B cell (primary cell): ENCODE data around the gene ACOXL.

Source experiments
- EZH2 ChIP-seq: IDR thresholded peaks from 2 replicates; pipeline ENCODE4 v1.6.1; 2012; ENCODE audit warnings: borderline replicate concordance, low read depth, mild to moderate bottlenecking, moderate library complexity, low read length; ENCODE audit not compliant: insufficient read depth, poor library complexity, severe bottlenecking
- TF ChIP-seq, protein P1 (sequence below): fragments of 200-600 bp; IDR thresholded peaks from one replicate; pipeline ENCODE4 v1.8.0; 2022; ENCODE audit warnings: antibody characterized with exemption, mild to moderate bottlenecking

DNA sequence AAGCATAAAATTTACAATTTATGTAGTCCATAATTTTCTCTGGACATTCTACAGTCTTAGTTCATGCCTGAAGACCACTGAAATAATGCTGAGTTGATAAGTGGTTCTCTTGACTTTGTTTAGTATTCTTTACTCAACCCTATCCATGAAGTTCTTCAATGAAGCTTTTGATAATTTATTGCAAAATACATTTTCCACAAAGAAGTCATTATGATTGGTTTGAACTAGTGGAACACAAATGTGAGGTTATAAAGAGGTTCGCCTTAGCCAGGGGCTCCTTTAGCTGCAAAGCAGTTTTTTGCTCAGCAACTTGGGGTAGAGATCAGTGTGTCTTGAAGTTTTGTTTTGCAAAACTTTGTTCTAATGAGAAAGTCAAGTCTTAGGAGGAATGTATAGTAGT, 394.2 kb downstream of the ACOXL start:
- TF ChIP-seq, protein P1, sequence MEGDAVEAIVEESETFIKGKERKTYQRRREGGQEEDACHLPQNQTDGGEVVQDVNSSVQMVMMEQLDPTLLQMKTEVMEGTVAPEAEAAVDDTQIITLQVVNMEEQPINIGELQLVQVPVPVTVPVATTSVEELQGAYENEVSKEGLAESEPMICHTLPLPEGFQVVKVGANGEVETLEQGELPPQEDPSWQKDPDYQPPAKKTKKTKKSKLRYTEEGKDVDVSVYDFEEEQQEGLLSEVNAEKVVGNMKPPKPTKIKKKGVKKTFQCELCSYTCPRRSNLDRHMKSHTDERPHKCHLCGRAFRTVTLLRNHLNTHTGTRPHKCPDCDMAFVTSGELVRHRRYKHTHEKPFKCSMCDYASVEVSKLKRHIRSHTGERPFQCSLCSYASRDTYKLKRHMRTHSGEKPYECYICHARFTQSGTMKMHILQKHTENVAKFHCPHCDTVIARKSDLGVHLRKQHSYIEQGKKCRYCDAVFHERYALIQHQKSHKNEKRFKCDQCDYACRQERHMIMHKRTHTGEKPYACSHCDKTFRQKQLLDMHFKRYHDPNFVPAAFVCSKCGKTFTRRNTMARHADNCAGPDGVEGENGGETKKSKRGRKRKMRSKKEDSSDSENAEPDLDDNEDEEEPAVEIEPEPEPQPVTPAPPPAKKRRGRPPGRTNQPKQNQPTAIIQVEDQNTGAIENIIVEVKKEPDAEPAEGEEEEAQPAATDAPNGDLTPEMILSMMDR, result no peak
- no peak for TF ChIP-seq EZH2
